Breast epithelium (tissue), 4 donors: ENCODE results near the gene ERGIC3. TPM values are rescaled to one million over a fixed set of nuclear protein-coding genes. Genes with fewer than 3 reads are reported as not detected.

Experiments used
- DNase-seq, 2 donors: peaks; one replicate each; pipeline ENCODE4 v3.0.0-alpha.2; 2019; ENCODE audit warnings: low spot score in 2 of 2
- H3K27ac ChIP-seq, 2 donors: fragments of 200-600 bp; sonication (generic) in 1 of 2; one replicate each; pipeline ENCODE4 v1.5.1; 2016 to 2019; ENCODE audit warnings: mild to moderate bottlenecking in 1 of 2
- H3K27me3 ChIP-seq, 2 donors: fragments of 200-600 bp; sonication (generic) in 1 of 2; one replicate each; pipeline versions ENCODE4 v1.5.1 to v1.6.0; 2017 to 2019; ENCODE audit warnings: control low read depth in 1 of 2, mild to moderate bottlenecking in 1 of 2
- H3K36me3 ChIP-seq: fragments of 200-600 bp; one replicate; pipeline ENCODE4 v1.5.1; 2019
- H3K4me1 ChIP-seq, 2 donors: fragments of 200-600 bp; sonication (generic); one replicate each; pipeline ENCODE4 v1.5.1; 2016 to 2019; ENCODE audit warnings: control low read depth in 1 of 2
- H3K4me3 ChIP-seq, 3 donors: fragments of 200-600 bp; sonication (generic); 1 replicate in 2 of 3; 2 replicates in 1 of 3; pipeline ENCODE4 v1.5.1; 2016 to 2019; ENCODE audit warnings: mild to moderate bottlenecking in 3 of 3, moderate library complexity in 2 of 3
- H3K9me3 ChIP-seq, 2 donors: fragments of 200-600 bp; sonication (generic) in 1 of 2; one replicate each; pipeline ENCODE4 v1.5.1; 2016 to 2019; ENCODE audit warnings: control low read depth in 1 of 2
- POLR2A ChIP-seq: fragments of 450-650 bp; IDR thresholded peaks from one replicate; pipeline ENCODE4 v1.6.1; 2016; ENCODE audit warnings: antibody characterized with exemption, mild to moderate bottlenecking, moderate library complexity
- POLR2AphosphoS5 ChIP-seq, 3 donors: sonication (generic); formaldehyde crosslinking; IDR thresholded peaks; one replicate each; pipeline ENCODE4 v1.6.1; 2017; ENCODE audit warnings: antibody characterized with exemption in 3 of 3
- intact Hi-C: fragments of 100-400 bp; cut with DNase I; formaldehyde crosslinking; loops from one replicate; pipeline ENCODE4 v1.15.1; 2023; ENCODE audit warnings: low total_unique reads
- total RNA-seq, 3 donors: library from RNA; depleted of rRNA; stranded (reverse); fragments of >200 nt; gene quantifications; one replicate each; pipeline ENCODE4 v1.1.0, GENCODE V29; 2016
- TF ChIP-seq, protein P1 (sequence below), 3 donors: fragments of 450-650 bp; IDR thresholded peaks; one replicate each; pipeline ENCODE4 v1.5.1; 2016 to 2017; ENCODE audit warnings: antibody characterized with exemption in 3 of 3, mild to moderate bottlenecking in 3 of 3, moderate library complexity in 3 of 3

The ERGIC3 gene
- total RNA-seq, 3 donors from 2014 or later: 221 to 243 (median 239) TPM

- intact Hi-C loops: no loop called here
- Histone ChIP-seq H3K9me3 (no peaks in the 10 kb centered on the region), H3K4me1 (no peaks in the 10 kb centered on the region), H3K4me3 (no peak overlapping the region), H3K36me3 (peaks cover 6% of the 10 kb centered on the region), H3K27ac (no peak overlapping the region), H3K27me3 (no peaks in the 10 kb centered on the region)
- DNase-seq: no peak
- TF ChIP-seq POLR2AphosphoS5 (IDR thresholded peaks at IDR 0.05): no peak
- TF ChIP-seq, protein P1, sequence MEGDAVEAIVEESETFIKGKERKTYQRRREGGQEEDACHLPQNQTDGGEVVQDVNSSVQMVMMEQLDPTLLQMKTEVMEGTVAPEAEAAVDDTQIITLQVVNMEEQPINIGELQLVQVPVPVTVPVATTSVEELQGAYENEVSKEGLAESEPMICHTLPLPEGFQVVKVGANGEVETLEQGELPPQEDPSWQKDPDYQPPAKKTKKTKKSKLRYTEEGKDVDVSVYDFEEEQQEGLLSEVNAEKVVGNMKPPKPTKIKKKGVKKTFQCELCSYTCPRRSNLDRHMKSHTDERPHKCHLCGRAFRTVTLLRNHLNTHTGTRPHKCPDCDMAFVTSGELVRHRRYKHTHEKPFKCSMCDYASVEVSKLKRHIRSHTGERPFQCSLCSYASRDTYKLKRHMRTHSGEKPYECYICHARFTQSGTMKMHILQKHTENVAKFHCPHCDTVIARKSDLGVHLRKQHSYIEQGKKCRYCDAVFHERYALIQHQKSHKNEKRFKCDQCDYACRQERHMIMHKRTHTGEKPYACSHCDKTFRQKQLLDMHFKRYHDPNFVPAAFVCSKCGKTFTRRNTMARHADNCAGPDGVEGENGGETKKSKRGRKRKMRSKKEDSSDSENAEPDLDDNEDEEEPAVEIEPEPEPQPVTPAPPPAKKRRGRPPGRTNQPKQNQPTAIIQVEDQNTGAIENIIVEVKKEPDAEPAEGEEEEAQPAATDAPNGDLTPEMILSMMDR (IDR thresholded peaks at IDR 0.05): no peak
- no peak for TF ChIP-seq POLR2A
These were observed 16.6 kb downstream of the ERGIC3 start for GRCh38 chr20:35558451-35558850.

DNA sequence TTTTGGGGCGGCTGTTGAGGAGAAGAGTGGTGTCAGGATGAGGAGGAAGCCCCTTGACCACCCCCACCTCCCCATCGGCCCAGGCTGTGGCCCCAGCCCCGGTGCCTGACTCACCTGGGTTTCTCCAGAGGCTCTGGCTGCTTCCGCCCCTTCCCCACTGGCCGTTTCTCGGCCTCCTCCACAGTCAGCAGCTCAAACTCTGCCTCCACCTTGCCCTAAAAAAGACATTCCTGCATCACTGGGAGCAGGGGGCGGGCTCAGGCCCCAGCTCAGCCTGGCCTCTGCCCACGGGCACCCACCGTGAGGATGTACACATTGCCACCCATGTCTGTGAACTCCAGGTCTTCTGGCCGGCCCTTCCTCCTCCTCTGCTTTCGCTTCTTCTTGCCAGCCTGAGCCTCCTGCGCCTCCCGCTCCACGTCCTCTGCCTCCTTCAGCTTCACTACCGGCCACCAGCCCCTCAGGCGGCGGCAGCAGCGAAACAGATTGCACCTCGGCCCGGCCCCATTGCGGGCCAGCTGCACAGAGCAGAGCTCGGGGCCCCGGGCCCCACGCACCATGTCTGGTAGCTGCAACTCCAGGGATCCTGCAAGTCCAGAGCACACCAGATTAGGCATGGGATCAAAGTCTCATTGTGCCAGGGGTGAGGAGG lies 17.3 kb downstream of the ERGIC3 start:
- peaks cover 6% of the 10 kb centered on the region for H3K36me3 ChIP-seq
- intact Hi-C loops: no loop called here
- H3K27me3 ChIP-seq: no peaks in the 10 kb centered on the region
- no peak overlapping the region for H3K27ac ChIP-seq
- no peaks in the 10 kb centered on the region for H3K9me3 ChIP-seq
- DNase-seq: no peak
- TF ChIP-seq, protein P1 (IDR thresholded peaks at IDR 0.05): no peak
- TF ChIP-seq POLR2A (no peak), POLR2AphosphoS5 (IDR thresholded peaks at IDR 0.05) (no peak)
- no peaks in the 10 kb centered on the region for H3K4me1 ChIP-seq
- H3K4me3 ChIP-seq: no peak overlapping the region

GRCh38 chr20:35560105-35560511 lies 18.2 kb downstream of the ERGIC3 start:
- DNase-seq: no peak
- Histone ChIP-seq H3K36me3 (peaks cover 6% of the 10 kb centered on the region), H3K9me3 (no peaks in the 10 kb centered on the region), H3K27ac (no peak overlapping the region), H3K27me3 (no peaks in the 10 kb centered on the region), H3K4me3 (no peak overlapping the region), H3K4me1 (no peaks in the 10 kb centered on the region)
- intact Hi-C loops: no loop called here
- TF ChIP-seq, protein P1 (IDR thresholded peaks at IDR 0.05): no peak

- peaks cover 6% of the 10 kb centered on the region for H3K36me3 ChIP-seq
- H3K9me3 ChIP-seq: no peaks in the 10 kb centered on the region
- no peaks in the 10 kb centered on the region for H3K4me1 ChIP-seq
- H3K27me3 ChIP-seq: no peaks in the 10 kb centered on the region
- no peak for TF ChIP-seq POLR2AphosphoS5 (IDR thresholded peaks at IDR 0.05)
- TF ChIP-seq, protein P1 (IDR thresholded peaks at IDR 0.05): no peak
- no peak for TF ChIP-seq POLR2A
- intact Hi-C loops: no loop called here
- H3K4me3 ChIP-seq: no peak overlapping the region
- no peak for DNase-seq
- no peak overlapping the region for H3K27ac ChIP-seq
These were observed 18.7 kb downstream of the ERGIC3 start for GRCh38 chr20:35560541-35560940.

- no peak for DNase-seq
- intact Hi-C loops: no loop called here
These were observed 19.4 kb downstream of the ERGIC3 start for GRCh38 chr20:35561268-35561667.

More at GRCh38 chr20:35561268-35561667, 19.4 kb downstream of the ERGIC3 start:
- peaks cover 6% of the 10 kb centered on the region for H3K36me3 ChIP-seq
- H3K4me3 ChIP-seq: no peak overlapping the region
- no peaks in the 10 kb centered on the region for H3K27me3 ChIP-seq
- TF ChIP-seq, protein P1 (IDR thresholded peaks at IDR 0.05): no peak
- TF ChIP-seq POLR2AphosphoS5 (IDR thresholded peaks at IDR 0.05) (no peak), POLR2A (no peak)
- H3K9me3 ChIP-seq: no peaks in the 10 kb centered on the region
- H3K4me1 ChIP-seq: no peaks in the 10 kb centered on the region
- no peak overlapping the region for H3K27ac ChIP-seq
